ENCODE measurements around the gene IL17D.
"Not testable (repeated sequence)": the region's sequence is repeated elsewhere in the genome, so short reads cannot be mapped to it uniquely, and the experiment has no call there.

IL17D gene

DNA sequence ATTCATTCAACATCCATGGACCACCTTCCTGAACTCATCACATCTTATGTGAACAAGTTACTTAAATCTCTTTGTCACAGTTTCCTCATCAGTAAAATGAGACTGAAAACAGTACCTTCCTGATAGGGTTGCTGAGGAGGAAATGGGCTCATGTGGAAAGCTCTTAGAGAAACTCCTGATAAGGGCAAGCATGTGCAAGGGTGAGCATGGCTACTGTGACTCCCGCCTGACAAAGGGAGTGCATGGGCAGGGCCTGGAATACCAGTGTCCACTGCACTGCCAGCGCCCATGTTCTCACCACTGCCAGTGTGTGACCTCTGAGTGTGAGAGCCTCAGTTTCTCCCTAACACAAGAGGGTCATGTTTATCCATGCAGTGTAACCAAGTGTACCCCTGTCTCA, 27.3 kb upstream of the IL17D start:
- Histone ChIP-seq H3K27ac (ENCODE audit: low read depth, low read length) (no peak overlapping the region), H3K9me3 (ENCODE audit: control insufficient read depth in 5 of 5, low read length in 5 of 5) (no peaks in the 10 kb centered on the region), H3K27me3 (ENCODE audit: control insufficient read depth in 5 of 5, insufficient read depth in 4 of 5, low read length in 5 of 5) (no peaks in the 10 kb centered on the region), H3K4me1 (ENCODE audit: control insufficient read depth in 5 of 5, insufficient read depth in 5 of 5, low read length in 5 of 5) (peaks cover 0 to 20% (median 14%) of the 10 kb centered on the region in 5 donors), H3K36me3 (ENCODE audit: control insufficient read depth in 5 of 5, insufficient read depth in 5 of 5, low read length in 5 of 5) (peaks cover 0 to 21% (median 11%) of the 10 kb centered on the region in 5 donors), H3K4me3 (ENCODE audit: low read depth in 1 of 5, low read length in 5 of 5) (no peak overlapping the region), H3K9ac (ENCODE audit: low read length in 5 of 5) (no peak overlapping the region)

DNA sequence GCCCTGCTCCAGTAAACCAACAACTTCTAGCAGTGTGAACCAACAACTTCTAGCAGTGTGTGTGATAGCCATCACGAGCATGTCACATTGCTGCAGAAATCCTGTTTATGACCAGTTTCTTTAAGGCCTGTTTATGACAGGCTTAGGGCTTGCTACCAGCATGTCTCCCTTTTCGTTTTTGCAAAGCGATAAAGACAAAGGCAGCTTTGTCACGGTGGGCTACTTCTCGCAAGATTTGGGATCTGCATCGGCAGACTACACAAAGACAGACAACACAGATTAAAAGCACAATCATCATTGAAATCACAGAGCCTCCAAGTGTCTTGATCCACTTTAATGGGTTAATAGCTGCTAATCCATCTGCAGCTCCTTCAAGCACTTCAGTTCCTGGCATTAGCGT, 24.9 kb upstream of the IL17D start:
- H3K36me3 ChIP-seq (ENCODE audit: control insufficient read depth in 5 of 5, insufficient read depth in 5 of 5, low read length in 5 of 5); H3K9ac ChIP-seq (ENCODE audit: low read length in 5 of 5); H3K4me3 ChIP-seq (ENCODE audit: low read depth in 1 of 5, low read length in 5 of 5); H3K27me3 ChIP-seq (ENCODE audit: control insufficient read depth in 5 of 5, insufficient read depth in 4 of 5, low read length in 5 of 5); H3K9me3 ChIP-seq (ENCODE audit: control insufficient read depth in 5 of 5, low read length in 5 of 5); H3K27ac ChIP-seq (ENCODE audit: low read depth, low read length): not testable (repeated sequence)
- H3K4me1 ChIP-seq (ENCODE audit: control insufficient read depth in 5 of 5, insufficient read depth in 5 of 5, low read length in 5 of 5), result peaks cover 0 to 11% (median 3%) of the 10 kb centered on the region in 5 donors

- H3K27ac ChIP-seq (ENCODE audit: low read depth, low read length), result no peak overlapping the region
- H3K27me3 ChIP-seq (ENCODE audit: control insufficient read depth in 5 of 5, insufficient read depth in 4 of 5, low read length in 5 of 5), result no peaks in the 10 kb centered on the region
- no peaks in the 10 kb centered on the region for H3K9me3 ChIP-seq (ENCODE audit: control insufficient read depth in 5 of 5, low read length in 5 of 5)
- no peak overlapping the region for H3K9ac ChIP-seq (ENCODE audit: low read length in 5 of 5)
- peaks cover 0 to 7% (median 0%) of the 10 kb centered on the region in 5 donors for H3K4me1 ChIP-seq (ENCODE audit: control insufficient read depth in 5 of 5, insufficient read depth in 5 of 5, low read length in 5 of 5)
- no peak overlapping the region for H3K4me3 ChIP-seq (ENCODE audit: low read depth in 1 of 5, low read length in 5 of 5)
- H3K36me3 ChIP-seq (ENCODE audit: control insufficient read depth in 5 of 5, insufficient read depth in 5 of 5, low read length in 5 of 5), result peaks cover 0 to 9% (median 7%) of the 10 kb centered on the region in 5 donors
Measured at GRCh38 chr13:20679879-20680278, 23.6 kb upstream of the IL17D start.

- Histone ChIP-seq H3K9me3 (ENCODE audit: control insufficient read depth in 5 of 5, low read length in 5 of 5) (no peaks in the 10 kb centered on the region), H3K27ac (ENCODE audit: low read depth, low read length) (no peak overlapping the region)
Measured at GRCh38 chr13:20680416-20681080, 23.0 kb upstream of the IL17D start.

GRCh38 chr13:20681481-20681880, 22.0 kb upstream of the IL17D start:
- not testable (repeated sequence) for H3K36me3 ChIP-seq (ENCODE audit: control insufficient read depth in 5 of 5, insufficient read depth in 5 of 5, low read length in 5 of 5); H3K27me3 ChIP-seq (ENCODE audit: control insufficient read depth in 5 of 5, insufficient read depth in 4 of 5, low read length in 5 of 5); H3K9me3 ChIP-seq (ENCODE audit: control insufficient read depth in 5 of 5, low read length in 5 of 5); H3K4me3 ChIP-seq (ENCODE audit: low read depth in 1 of 5, low read length in 5 of 5); H3K9ac ChIP-seq (ENCODE audit: low read length in 5 of 5); H3K27ac ChIP-seq (ENCODE audit: low read depth, low read length); H3K4me1 ChIP-seq (ENCODE audit: control insufficient read depth in 5 of 5, insufficient read depth in 5 of 5, low read length in 5 of 5)

More at GRCh38 chr13:20680416-20681080, 23.0 kb upstream of the IL17D start:
- Histone ChIP-seq H3K27me3 (ENCODE audit: control insufficient read depth in 5 of 5, insufficient read depth in 4 of 5, low read length in 5 of 5) (no peaks in the 10 kb centered on the region), H3K9ac (ENCODE audit: low read length in 5 of 5) (no peak overlapping the region), H3K4me1 (ENCODE audit: control insufficient read depth in 5 of 5, insufficient read depth in 5 of 5, low read length in 5 of 5) (peaks cover 0 to 7% (median 0%) of the 10 kb centered on the region in 5 donors), H3K4me3 (ENCODE audit: low read depth in 1 of 5, low read length in 5 of 5) (no peak overlapping the region), H3K36me3 (ENCODE audit: control insufficient read depth in 5 of 5, insufficient read depth in 5 of 5, low read length in 5 of 5) (peaks cover 0 to 10% (median 7%) of the 10 kb centered on the region in 5 donors)

- H3K9me3 ChIP-seq (ENCODE audit: control insufficient read depth in 5 of 5, low read length in 5 of 5), result no peaks in the 10 kb centered on the region
- H3K9ac ChIP-seq (ENCODE audit: low read length in 5 of 5), result no peak overlapping the region
- no peak overlapping the region for H3K27ac ChIP-seq (ENCODE audit: low read depth, low read length)
- no peak overlapping the region for H3K4me3 ChIP-seq (ENCODE audit: low read depth in 1 of 5, low read length in 5 of 5)
- H3K27me3 ChIP-seq (ENCODE audit: control insufficient read depth in 5 of 5, insufficient read depth in 4 of 5, low read length in 5 of 5), result no peaks in the 10 kb centered on the region
- H3K4me1 ChIP-seq (ENCODE audit: control insufficient read depth in 5 of 5, insufficient read depth in 5 of 5, low read length in 5 of 5), result peaks cover 0 to 7% (median 0%) of the 10 kb centered on the region in 5 donors
- peaks cover 0 to 4% (median 2%) of the 10 kb centered on the region in 5 donors for H3K36me3 ChIP-seq (ENCODE audit: control insufficient read depth in 5 of 5, insufficient read depth in 5 of 5, low read length in 5 of 5)
Measured at GRCh38 chr13:20682061-20682460, 21.4 kb upstream of the IL17D start.

DNA sequence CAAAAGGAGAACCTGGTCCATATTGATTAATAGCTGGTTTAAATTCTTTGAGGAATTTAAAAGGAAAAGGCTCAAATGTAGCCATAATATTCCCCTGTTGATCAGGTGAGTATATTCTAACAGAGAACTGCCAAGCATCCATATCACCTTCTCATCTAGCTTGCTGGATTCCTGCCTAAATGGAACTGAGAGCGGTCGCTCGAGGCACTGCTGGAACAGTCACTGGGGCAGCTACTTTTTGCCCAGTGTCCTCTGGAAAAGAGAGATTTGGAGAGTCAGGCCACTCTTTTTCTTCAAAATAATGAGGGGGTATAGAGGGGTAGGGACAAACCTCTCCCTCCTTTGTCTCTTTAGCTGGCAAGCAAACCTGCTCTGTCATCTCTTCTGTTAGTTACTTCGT, 19.5 kb upstream of the IL17D start:
- H3K9ac ChIP-seq (ENCODE audit: low read length in 5 of 5), result no peak overlapping the region
- no peak overlapping the region for H3K27ac ChIP-seq (ENCODE audit: low read depth, low read length)
- H3K36me3 ChIP-seq (ENCODE audit: control insufficient read depth in 5 of 5, insufficient read depth in 5 of 5, low read length in 5 of 5), result peaks cover 0 to 4% (median 2%) of the 10 kb centered on the region in 5 donors
- H3K9me3 ChIP-seq (ENCODE audit: control insufficient read depth in 5 of 5, low read length in 5 of 5), result no peaks in the 10 kb centered on the region
- peaks cover 0 to 7% (median 0%) of the 10 kb centered on the region in 5 donors for H3K4me1 ChIP-seq (ENCODE audit: control insufficient read depth in 5 of 5, insufficient read depth in 5 of 5, low read length in 5 of 5)
- no peak overlapping the region for H3K4me3 ChIP-seq (ENCODE audit: low read depth in 1 of 5, low read length in 5 of 5)
- no peaks in the 10 kb centered on the region for H3K27me3 ChIP-seq (ENCODE audit: control insufficient read depth in 5 of 5, insufficient read depth in 4 of 5, low read length in 5 of 5)

GRCh38 chr13:20684546-20684945, 19.0 kb upstream of the IL17D start:
- no peaks in the 10 kb centered on the region for H3K9me3 ChIP-seq (ENCODE audit: control insufficient read depth in 5 of 5, low read length in 5 of 5)
- no peak overlapping the region for H3K9ac ChIP-seq (ENCODE audit: low read length in 5 of 5)
- H3K4me1 ChIP-seq (ENCODE audit: control insufficient read depth in 5 of 5, insufficient read depth in 5 of 5, low read length in 5 of 5), result peaks cover 0 to 7% (median 0%) of the 10 kb centered on the region in 5 donors
- peaks cover 0 to 4% (median 2%) of the 10 kb centered on the region in 5 donors for H3K36me3 ChIP-seq (ENCODE audit: control insufficient read depth in 5 of 5, insufficient read depth in 5 of 5, low read length in 5 of 5)
- no peak overlapping the region for H3K4me3 ChIP-seq (ENCODE audit: low read depth in 1 of 5, low read length in 5 of 5)
- no peaks in the 10 kb centered on the region for H3K27me3 ChIP-seq (ENCODE audit: control insufficient read depth in 5 of 5, insufficient read depth in 4 of 5, low read length in 5 of 5)
- H3K27ac ChIP-seq (ENCODE audit: low read depth, low read length), result no peak overlapping the region

DNA sequence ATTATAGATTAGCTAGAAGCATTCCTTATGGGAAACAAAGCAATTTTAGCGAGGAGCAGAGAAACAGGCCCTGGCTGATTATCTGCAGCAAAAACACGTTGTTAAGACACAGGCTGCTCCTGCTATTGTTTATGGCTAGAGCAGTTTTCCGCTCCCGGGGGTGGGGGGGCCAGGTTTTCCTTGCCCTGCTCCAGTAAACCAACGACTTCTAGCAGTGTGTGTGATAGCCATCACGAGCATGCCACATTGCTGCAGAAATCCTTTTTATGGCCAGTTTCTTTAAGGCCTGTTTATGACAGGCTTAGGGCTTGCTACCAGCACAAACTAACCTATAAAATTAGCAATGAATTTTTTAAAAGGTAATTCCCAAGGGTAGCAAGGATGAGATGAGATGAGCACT, 18.4 kb upstream of the IL17D start:
- Histone ChIP-seq H3K36me3 (ENCODE audit: control insufficient read depth in 5 of 5, insufficient read depth in 5 of 5, low read length in 5 of 5) (peaks cover 0 to 4% (median 3%) of the 10 kb centered on the region in 5 donors), H3K27ac (ENCODE audit: low read depth, low read length) (no peak overlapping the region), H3K9me3 (ENCODE audit: control insufficient read depth in 5 of 5, low read length in 5 of 5) (no peaks in the 10 kb centered on the region), H3K4me1 (ENCODE audit: control insufficient read depth in 5 of 5, insufficient read depth in 5 of 5, low read length in 5 of 5) (peaks cover 0 to 7% (median 0%) of the 10 kb centered on the region in 5 donors), H3K27me3 (ENCODE audit: control insufficient read depth in 5 of 5, insufficient read depth in 4 of 5, low read length in 5 of 5) (no peaks in the 10 kb centered on the region), H3K4me3 (ENCODE audit: low read depth in 1 of 5, low read length in 5 of 5) (no peak overlapping the region), H3K9ac (ENCODE audit: low read length in 5 of 5) (no peak overlapping the region)

DNA sequence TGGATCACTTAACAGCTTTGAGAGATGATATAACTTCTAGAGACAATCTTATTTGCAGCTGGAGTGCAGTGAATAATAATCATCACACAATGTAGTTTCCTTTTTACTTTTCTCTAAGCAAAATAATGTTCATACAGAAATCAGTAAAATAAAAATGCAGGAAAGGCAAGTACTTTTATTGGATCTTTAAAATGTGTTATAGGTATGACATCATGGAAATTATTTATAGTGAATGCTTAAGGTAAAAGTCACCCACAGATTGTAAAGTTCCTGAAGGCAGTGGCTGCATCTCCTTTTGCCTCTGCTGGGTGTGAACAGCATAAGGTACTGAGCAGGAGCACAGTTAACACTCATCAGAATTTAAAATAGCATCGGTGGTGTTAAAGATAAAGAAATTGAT, 17.3 kb upstream of the IL17D start:
- Histone ChIP-seq H3K9me3 (ENCODE audit: control insufficient read depth in 5 of 5, low read length in 5 of 5) (no peaks in the 10 kb centered on the region), H3K4me3 (ENCODE audit: low read depth in 1 of 5, low read length in 5 of 5) (no peak overlapping the region), H3K27me3 (ENCODE audit: control insufficient read depth in 5 of 5, insufficient read depth in 4 of 5, low read length in 5 of 5) (no peaks in the 10 kb centered on the region), H3K27ac (ENCODE audit: low read depth, low read length) (no peak overlapping the region), H3K4me1 (ENCODE audit: control insufficient read depth in 5 of 5, insufficient read depth in 5 of 5, low read length in 5 of 5) (peaks cover 0 to 5% (median 0%) of the 10 kb centered on the region in 5 donors), H3K9ac (ENCODE audit: low read length in 5 of 5) (no peak overlapping the region), H3K36me3 (ENCODE audit: control insufficient read depth in 5 of 5, insufficient read depth in 5 of 5, low read length in 5 of 5) (peaks cover 0 to 9% (median 4%) of the 10 kb centered on the region in 5 donors)

Data from subcutaneous abdominal adipose tissue (tissue), 5 donors.